Immature natural killer cell (primary cell): Measurements from ENCODE around the gene DYNC1I1. TPM values are rescaled to one million over a fixed set of nuclear protein-coding genes. Genes with fewer than 3 reads are reported as not detected.
"Not testable (repeated sequence)": the region's sequence is repeated elsewhere in the genome, so short reads cannot be mapped to it uniquely, and the experiment has no call there.

Experiments used
- DNase-seq, 3 donors: peaks; one replicate each; pipeline ENCODE4 v3.0.0; 2022; ENCODE audit warnings: mixed read lengths in 1 of 3
- H3K27ac Mint-ChIP-seq, 6 donors: one replicate each; pipeline ENCODE4 v1.8.0; 2020; ENCODE audit warnings: mixed read lengths in 6 of 6, mild to moderate bottlenecking in 5 of 6, inconsistent platforms in 4 of 6, moderate library complexity in 3 of 6
- H3K27me3 Mint-ChIP-seq, 3 donors: one replicate each; pipeline ENCODE4 v1.8.0; 2020 to 2021; ENCODE audit warnings: low read depth in 3 of 3, mild to moderate bottlenecking in 3 of 3, mixed read lengths in 3 of 3, moderate library complexity in 3 of 3, inconsistent platforms in 1 of 3
- H3K36me3 Mint-ChIP-seq, 3 donors: one replicate each; pipeline ENCODE4 v1.8.0; 2020; ENCODE audit warnings: mixed read lengths in 3 of 3, inconsistent platforms in 2 of 3, mild to moderate bottlenecking in 2 of 3
- H3K4me1 Mint-ChIP-seq, 2 donors: one replicate each; pipeline ENCODE4 v1.8.0; 2020; ENCODE audit warnings: inconsistent platforms in 2 of 2, mild to moderate bottlenecking in 2 of 2, mixed read lengths in 2 of 2, moderate library complexity in 1 of 2
- H3K4me3 Mint-ChIP-seq, 5 donors: one replicate each; pipeline ENCODE4 v1.8.0; 2020; ENCODE audit warnings: mild to moderate bottlenecking in 5 of 5, mixed read lengths in 5 of 5, inconsistent platforms in 3 of 5, moderate library complexity in 3 of 5
- H3K9me3 Mint-ChIP-seq, 6 donors: one replicate each; pipeline ENCODE4 v1.8.0; 2020; ENCODE audit warnings: mild to moderate bottlenecking in 6 of 6, mixed read lengths in 6 of 6, inconsistent platforms in 4 of 6, moderate library complexity in 3 of 6
- polyA plus RNA-seq, 3 donors: library from polyadenylated mRNA; unstranded; fragments of 300-500 nt; fragmentation: Illumina TruSeq; gene quantifications; one replicate each; pipeline ENCODE4 v1.2.3, GENCODE V29; 2021

DYNC1I1 gene
- polyA plus RNA-seq, 3 donors from 2014 or later = not detected

DNA sequence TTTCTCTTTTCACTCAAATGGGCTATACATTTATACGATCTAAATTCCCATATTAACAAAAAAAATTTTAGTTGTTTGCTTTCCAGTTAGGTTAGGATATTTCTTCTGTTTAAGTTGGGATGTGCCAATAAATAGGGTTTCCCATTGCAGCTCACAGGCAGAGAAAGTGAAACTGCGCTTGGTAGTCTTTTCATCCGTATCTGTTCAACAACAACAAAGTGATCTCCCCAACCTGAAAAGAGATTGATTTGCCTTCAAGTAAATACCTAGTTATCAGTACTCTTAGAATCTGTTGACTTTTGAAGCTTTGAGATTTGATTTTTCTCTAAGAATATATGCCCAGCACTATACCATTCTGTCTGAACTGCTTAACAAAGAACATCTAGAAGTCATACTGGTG, 143.4 kb downstream of the DYNC1I1 start:
- peaks cover 0 to 25% of the 10 kb centered on the region in 2 donors for H3K4me1 Mint-ChIP-seq

DNA sequence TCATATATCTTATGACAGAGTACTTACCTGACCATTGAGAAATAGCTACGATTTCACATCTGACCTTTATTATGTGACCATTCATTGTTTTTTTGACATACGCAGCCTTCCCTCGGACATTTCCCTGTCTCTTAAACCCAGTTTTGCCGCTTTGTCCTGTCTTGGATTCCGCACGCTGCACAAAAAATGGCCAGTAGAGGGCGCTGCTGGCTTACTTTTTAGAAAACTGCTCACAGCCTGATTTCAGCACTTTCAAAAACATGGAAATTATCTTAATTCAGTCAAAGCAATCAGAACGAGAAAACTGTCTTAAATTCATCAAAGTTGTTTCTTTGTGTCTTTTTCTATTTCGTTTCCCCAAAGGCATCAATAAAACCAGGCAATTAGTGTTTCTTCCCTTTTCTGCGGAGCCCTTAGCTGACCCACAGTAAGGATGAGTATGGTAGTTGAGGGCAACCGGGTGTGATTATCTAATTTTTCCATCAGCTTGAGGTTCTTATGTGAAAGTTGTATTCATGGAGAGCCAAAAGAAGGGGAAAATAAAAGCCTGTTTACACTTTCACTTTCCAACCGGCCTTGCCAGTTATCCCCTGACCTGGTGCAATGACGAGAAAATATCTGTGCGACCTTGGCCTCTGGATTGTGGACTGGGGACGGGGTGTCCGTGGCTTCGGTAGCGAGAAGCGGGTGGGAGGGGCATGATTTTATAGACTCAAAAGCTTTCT, 144.4 kb downstream of the DYNC1I1 start:
- no peaks in the 10 kb centered on the region for H3K9me3 Mint-ChIP-seq
- H3K36me3 Mint-ChIP-seq = no peaks in the 10 kb centered on the region
- H3K27ac Mint-ChIP-seq = no peak overlapping the region
- H3K4me3 Mint-ChIP-seq = peak overlapping the region in 2 of 5 donors; percentile 16 to 55
- H3K27me3 Mint-ChIP-seq = peaks cover 0 to 10% (median 5%) of the 10 kb centered on the region in 3 donors
- peaks cover 0 to 25% of the 10 kb centered on the region in 2 donors for H3K4me1 Mint-ChIP-seq
- DNase-seq = peak; percentile 55 to 60 (median 57)

More for the DNA sequence above, 143.4 kb downstream of the DYNC1I1 start:
- Mint-ChIP-seq H3K36me3 (no peaks in the 10 kb centered on the region), H3K4me3 (no peak overlapping the region), H3K27ac (no peak overlapping the region), H3K27me3 (peaks cover 0 to 9% (median 5%) of the 10 kb centered on the region in 3 donors), H3K9me3 (no peaks in the 10 kb centered on the region)
- DNase-seq = no peak

DNA sequence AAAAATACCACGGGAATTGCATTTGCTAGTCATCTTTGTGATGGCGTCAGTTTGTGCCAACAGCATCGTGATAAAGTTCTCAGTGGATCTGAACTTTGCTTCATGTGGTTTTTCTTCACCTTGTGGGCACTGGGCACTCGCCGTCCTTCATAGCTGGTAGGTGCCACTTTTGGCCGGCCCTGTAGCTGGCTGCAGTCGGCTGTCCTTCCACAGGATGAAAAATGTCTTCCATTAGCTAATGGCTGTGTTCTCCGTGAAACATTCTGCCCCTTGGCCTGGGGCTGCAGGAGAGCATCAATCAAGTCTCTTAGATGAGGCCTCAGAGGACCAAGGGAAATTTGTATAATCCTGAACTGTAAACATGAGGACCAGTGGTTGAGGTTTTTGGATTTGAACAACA, 145.3 kb downstream of the DYNC1I1 start:
- H3K9me3 Mint-ChIP-seq = no peaks in the 10 kb centered on the region
- DNase-seq = no peak
- H3K27me3 Mint-ChIP-seq = peaks cover 0 to 9% (median 5%) of the 10 kb centered on the region in 3 donors
- no peak overlapping the region for H3K4me3 Mint-ChIP-seq
- no peaks in the 10 kb centered on the region for H3K36me3 Mint-ChIP-seq
- H3K27ac Mint-ChIP-seq = no peak overlapping the region
- H3K4me1 Mint-ChIP-seq = peaks cover 0 to 25% of the 10 kb centered on the region in 2 donors

DNA sequence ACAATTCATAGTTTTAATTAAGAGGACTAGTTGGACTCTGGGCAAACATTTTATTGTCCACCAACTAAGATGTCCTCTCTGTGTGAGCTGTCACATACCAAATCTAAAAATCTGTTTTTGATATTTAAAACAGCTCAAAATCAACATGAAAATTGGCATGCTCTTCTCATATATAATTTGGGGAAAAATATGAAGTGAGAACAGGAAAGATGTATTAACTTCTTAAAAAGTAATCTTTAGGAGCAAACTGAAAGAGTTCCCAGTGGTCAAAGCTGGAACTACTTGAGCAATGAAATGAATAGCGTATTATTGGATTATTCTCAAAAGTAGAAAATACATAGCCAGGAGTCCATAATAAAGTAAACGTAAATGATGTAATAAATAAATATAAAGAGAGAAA, 147.2 kb downstream of the DYNC1I1 start:
- peaks cover 1 to 5% (median 4%) of the 10 kb centered on the region in 3 donors for H3K27me3 Mint-ChIP-seq
- no peaks in the 10 kb centered on the region for H3K9me3 Mint-ChIP-seq
- peaks cover 0 to 25% of the 10 kb centered on the region in 2 donors for H3K4me1 Mint-ChIP-seq
- DNase-seq = no peak
- no peak overlapping the region for H3K27ac Mint-ChIP-seq
- no peak overlapping the region for H3K4me3 Mint-ChIP-seq
- H3K36me3 Mint-ChIP-seq = no peaks in the 10 kb centered on the region

DNA sequence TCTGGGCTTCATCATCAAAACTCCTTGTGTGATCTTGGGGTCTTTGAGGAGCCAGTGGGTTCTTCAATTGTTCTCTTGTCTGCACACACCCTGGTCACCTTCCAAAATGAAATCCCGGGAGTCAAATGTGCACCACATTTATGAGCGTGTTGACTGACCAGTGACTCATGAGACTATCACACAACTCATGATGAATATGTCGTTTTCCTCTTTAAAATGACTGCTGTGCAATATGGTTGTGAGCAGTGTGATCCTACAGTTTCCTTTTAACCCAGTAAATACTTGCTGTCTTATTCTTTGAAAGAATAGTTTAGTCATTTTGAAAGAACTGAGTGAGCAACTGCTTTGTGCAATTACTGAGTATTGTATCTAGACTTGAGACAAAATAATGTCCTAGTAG, 149.2 kb downstream of the DYNC1I1 start:
- no peak for DNase-seq
- H3K4me1 Mint-ChIP-seq = peaks cover 0 to 21% of the 10 kb centered on the region in 2 donors
- no peaks in the 10 kb centered on the region for H3K36me3 Mint-ChIP-seq

DNA sequence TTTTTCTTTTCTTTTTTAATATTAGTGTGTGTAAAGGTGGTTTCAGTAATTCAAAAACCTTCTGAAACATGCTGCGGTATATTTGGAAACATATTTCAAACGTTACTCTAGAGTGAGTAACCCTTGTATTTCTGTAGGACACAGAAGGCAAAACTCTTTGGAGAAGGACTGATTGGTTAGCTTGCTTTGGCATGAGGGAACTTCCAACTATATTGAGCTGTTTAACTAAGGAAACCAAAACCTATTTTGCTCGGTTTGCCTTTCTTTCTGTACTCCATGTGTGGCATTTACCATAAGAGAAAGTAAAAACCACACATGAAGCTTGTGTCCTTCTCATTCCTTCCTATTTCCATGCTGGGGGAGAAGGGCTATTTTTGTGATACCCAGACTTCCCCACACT, 149.8 kb downstream of the DYNC1I1 start:
- no peaks in the 10 kb centered on the region for H3K9me3 Mint-ChIP-seq
- H3K4me3 Mint-ChIP-seq = no peak overlapping the region
- H3K36me3 Mint-ChIP-seq = no peaks in the 10 kb centered on the region
- peaks cover 0 to 18% of the 10 kb centered on the region in 2 donors for H3K4me1 Mint-ChIP-seq
- H3K27ac Mint-ChIP-seq = no peak overlapping the region
- DNase-seq = no peak
- H3K27me3 Mint-ChIP-seq = peaks cover 0 to 4% (median 1%) of the 10 kb centered on the region in 3 donors

More for the DNA sequence above, 149.2 kb downstream of the DYNC1I1 start:
- no peak overlapping the region for H3K4me3 Mint-ChIP-seq
- H3K9me3 Mint-ChIP-seq = no peaks in the 10 kb centered on the region
- no peak overlapping the region for H3K27ac Mint-ChIP-seq
- peaks cover 1 to 4% (median 3%) of the 10 kb centered on the region in 3 donors for H3K27me3 Mint-ChIP-seq

DNA sequence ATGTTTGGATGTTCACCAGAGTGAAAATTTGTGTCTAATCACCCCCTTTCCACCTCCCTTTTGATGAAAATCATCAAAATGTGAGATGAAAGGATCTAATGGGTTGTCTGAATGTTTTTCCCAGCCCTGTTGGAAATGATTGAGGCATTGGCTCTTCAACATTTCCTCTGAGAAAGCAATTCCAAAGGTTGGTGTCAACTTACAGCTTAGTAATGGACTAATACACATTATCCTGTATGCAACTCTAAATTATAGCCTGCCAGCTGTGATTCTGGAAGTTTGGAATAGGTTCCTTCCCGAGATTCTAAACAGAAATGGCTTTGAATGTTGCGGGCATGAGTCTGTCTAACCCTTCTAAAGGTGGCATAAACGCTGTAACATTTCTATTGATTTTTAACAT, 152.9 kb downstream of the DYNC1I1 start:
- no peaks in the 10 kb centered on the region for H3K36me3 Mint-ChIP-seq
- H3K4me3 Mint-ChIP-seq = no peak overlapping the region
- H3K4me1 Mint-ChIP-seq = peaks cover 0 to 23% of the 10 kb centered on the region in 2 donors
- H3K27me3 Mint-ChIP-seq = peaks cover 0 to 6% (median 1%) of the 10 kb centered on the region in 3 donors
- no peak overlapping the region for H3K27ac Mint-ChIP-seq
- DNase-seq = no peak
- no peaks in the 10 kb centered on the region for H3K9me3 Mint-ChIP-seq

DNA sequence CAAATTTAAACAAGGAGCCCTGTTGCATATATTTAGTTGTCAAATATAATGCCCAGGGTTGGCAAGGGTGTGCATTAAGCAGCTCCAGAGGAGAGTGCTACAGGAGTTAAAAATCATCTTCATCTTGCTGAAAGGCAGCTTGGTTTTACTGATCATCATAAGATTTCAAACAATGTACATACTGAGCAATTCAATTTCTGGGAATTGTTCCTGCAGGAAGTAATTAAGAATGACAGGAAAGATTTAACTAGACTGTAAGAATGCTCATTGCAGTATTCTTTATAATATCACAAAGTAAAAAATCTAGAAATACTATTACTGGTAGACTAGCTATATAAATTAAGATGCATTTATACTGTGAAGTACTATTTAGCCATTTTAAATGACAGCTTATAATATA, 153.6 kb downstream of the DYNC1I1 start:
- Mint-ChIP-seq H3K36me3 (no peaks in the 10 kb centered on the region), H3K27me3 (peaks cover 0 to 6% (median 1%) of the 10 kb centered on the region in 3 donors), H3K4me1 (peaks cover 0 to 23% of the 10 kb centered on the region in 2 donors), H3K4me3 (no peak overlapping the region), H3K9me3 (no peaks in the 10 kb centered on the region), H3K27ac (no peak overlapping the region)
- no peak for DNase-seq

DNA sequence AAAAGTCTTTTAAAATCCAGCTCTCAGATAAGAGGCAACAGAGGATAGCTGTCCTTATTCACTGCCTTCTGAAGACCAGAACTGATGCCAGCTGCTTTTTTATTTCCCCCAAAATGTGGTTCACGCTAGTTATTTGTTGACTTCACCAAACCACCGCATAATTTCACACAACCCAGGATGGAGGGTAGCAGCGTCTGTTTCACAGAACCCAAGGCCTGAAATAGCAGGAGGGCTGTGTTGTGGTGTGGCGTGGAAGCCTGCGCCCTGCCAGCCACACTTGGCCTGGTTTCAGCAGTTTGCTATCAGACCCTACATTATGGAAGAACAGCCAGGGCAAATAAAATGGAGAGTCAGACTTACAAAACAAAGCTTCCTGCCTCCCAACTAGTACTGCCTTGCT, 155.4 kb downstream of the DYNC1I1 start:
- DNase-seq = peak; percentile 12 to 34 (median 17)
- no peaks in the 10 kb centered on the region for H3K9me3 Mint-ChIP-seq
- peak overlapping the region in 1 of 6 donors; percentile 15 for H3K27ac Mint-ChIP-seq
- peaks cover 0 to 6% (median 0%) of the 10 kb centered on the region in 3 donors for H3K27me3 Mint-ChIP-seq
- H3K36me3 Mint-ChIP-seq = no peaks in the 10 kb centered on the region
- H3K4me1 Mint-ChIP-seq = peaks cover 0 to 23% of the 10 kb centered on the region in 2 donors
- peak overlapping the region in 3 of 5 donors; percentile 4 to 52 (median 45) for H3K4me3 Mint-ChIP-seq

DNA sequence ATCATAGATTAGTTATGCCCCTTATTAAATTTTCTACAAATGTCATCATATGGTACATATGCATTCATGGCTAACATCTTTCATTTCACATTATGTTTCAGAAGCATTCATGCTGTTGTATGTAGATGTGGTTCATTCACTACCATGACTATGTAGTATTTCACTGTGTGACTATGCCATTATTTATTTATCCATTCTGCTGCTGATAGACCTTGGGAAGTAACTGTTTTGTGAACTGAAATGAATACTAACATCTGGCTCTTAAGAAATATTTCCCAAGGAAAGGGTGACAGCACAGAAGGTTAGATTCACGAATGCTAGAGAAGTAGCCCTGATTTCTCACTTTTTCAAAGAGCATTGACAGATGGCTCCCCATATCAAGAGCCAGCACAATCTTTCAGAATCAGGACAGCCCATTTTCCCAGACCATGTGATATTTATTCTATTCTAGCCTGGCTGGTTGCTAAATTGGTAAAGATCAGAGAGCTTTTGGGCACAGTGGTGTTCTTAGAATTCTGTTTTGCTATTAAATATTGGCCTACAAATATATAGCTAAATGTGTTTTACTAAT, 157.4 kb downstream of the DYNC1I1 start:
- Mint-ChIP-seq H3K4me3 (no peak overlapping the region), H3K9me3 (no peaks in the 10 kb centered on the region), H3K27me3 (peaks cover 0 to 2% (median 0%) of the 10 kb centered on the region in 3 donors), H3K36me3 (no peaks in the 10 kb centered on the region), H3K27ac (no peak overlapping the region), H3K4me1 (peaks cover 0 to 23% of the 10 kb centered on the region in 2 donors)
- no peak for DNase-seq

DNA sequence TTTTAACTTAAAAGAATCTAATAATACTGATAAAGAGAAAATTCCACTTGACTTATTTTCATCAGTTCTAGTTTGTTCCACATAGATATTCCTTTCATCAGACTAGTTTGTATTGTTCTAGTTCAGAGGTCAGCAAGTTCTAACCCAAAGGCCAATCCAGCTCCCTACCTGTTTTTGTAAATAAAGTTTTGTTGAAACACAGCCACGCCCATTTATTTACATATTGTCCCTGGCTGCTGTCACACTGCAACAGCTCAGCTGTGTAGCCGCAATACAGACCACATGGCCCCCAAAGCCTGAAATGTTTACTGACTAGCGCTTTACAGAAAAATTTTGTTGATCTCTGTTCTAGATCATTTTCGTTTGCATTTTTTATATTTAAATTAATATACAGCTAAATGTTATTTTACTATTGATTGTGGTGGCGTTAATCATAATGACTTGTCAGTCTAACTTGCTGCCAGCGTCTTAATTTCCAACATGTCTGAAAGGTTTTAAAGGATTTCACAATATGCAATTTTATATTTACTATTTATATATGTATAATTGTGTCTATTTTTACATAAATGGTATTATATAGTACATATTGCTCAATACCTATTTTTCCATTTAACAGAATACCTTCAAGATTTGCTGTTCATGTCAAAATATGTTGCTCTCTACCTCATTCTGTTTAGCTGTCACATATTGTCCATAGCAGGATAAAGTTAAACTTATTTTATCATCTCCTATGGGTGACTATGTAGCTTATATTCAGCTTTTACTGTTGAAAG, 159.3 kb downstream of the DYNC1I1 start:
- Mint-ChIP-seq H3K27me3 (peaks cover 0 to 2% (median 2%) of the 10 kb centered on the region in 3 donors), H3K27ac (no peak overlapping the region), H3K36me3 (no peaks in the 10 kb centered on the region), H3K4me3 (no peak overlapping the region), H3K9me3 (no peaks in the 10 kb centered on the region), H3K4me1 (peaks cover 0 to 23% of the 10 kb centered on the region in 2 donors)
- DNase-seq = no peak

DNA sequence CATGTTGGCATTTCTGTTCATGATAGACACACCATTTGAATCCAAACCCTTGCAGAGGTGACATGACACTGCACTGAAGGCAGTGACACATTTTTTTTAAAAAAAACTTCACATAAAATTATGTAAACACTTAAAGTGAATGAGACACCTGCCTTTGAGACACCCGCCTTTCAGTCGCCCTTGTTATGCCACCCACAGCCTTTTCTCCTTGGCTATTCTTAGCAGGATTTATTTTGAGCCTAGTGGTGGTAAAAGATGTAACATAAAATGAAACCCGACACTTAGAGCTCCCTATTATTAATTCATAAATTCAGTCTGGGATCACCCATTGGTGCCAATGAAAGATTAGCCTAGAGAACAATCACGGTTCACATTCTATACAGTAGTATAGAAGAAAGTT, 161.3 kb downstream of the DYNC1I1 start:
- Mint-ChIP-seq H3K9me3 (peaks cover 0 to 2% (median 0%) of the 10 kb centered on the region in 6 donors), H3K4me1 (peaks cover 0 to 6% of the 10 kb centered on the region in 2 donors), H3K36me3 (no peaks in the 10 kb centered on the region), H3K27me3 (peaks cover 0 to 2% (median 2%) of the 10 kb centered on the region in 3 donors), H3K27ac (no peak overlapping the region), H3K4me3 (no peak overlapping the region)
- no peak for DNase-seq

DNA sequence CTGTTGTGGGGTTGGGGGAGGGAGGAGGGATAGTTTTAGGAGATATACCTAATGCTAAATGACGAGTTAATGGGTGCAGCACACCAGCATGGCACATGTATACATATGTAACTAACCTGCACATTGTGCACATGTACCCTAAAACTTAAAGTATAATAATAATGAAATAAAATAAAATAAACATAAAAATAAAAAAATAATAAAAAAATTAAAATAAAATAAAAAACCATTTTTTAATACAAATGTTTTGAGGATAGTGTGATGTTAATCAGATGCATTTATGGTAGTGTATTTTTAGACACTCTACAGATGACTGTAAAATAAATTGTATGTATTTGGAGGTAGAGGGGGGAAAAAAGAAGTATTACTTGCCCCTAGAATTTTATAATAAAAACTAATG, 172.5 kb downstream of the DYNC1I1 start:
- peaks cover 7 to 27% of the 10 kb centered on the region in 2 donors for H3K4me1 Mint-ChIP-seq
- not testable (repeated sequence) for H3K4me3 Mint-ChIP-seq, H3K27me3 Mint-ChIP-seq

DNA sequence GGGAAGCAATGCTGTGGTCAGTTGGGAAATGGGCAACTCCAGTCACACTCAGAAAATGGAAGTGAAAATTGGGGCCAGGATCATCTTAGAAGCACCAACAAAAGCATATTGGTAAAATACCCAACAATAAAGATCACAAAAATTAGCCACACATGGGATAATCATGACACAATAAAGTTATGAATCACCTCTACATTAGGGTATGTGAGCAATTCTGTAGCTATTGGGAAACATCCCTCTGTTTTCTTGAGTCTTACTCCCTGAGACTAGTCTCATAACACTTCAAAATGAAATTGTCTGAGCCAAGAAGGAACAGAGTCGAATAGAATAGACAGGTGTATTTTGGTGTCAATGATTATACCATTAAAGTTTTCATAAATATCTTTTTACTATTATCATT, 178.3 kb downstream of the DYNC1I1 start:
- Mint-ChIP-seq H3K9me3 (no peaks in the 10 kb centered on the region), H3K4me3 (no peak overlapping the region), H3K27ac (no peak overlapping the region), H3K36me3 (no peaks in the 10 kb centered on the region), H3K4me1 (peaks cover 7 to 27% of the 10 kb centered on the region in 2 donors), H3K27me3 (peaks cover 0 to 2% (median under 1%) of the 10 kb centered on the region in 3 donors)
- DNase-seq = no peak

More for the DNA sequence above, 172.5 kb downstream of the DYNC1I1 start:
- H3K27ac Mint-ChIP-seq, H3K36me3 Mint-ChIP-seq, DNase-seq, H3K9me3 Mint-ChIP-seq: not testable (repeated sequence)
